ENCODE data around the gene CDH13.

- TF ChIP-seq REST (IDR thresholded peaks at IDR 0.05; ENCODE audit: insufficient read depth in 1 of 2, low read depth in 2 of 2, low read length in 2 of 2) (no peak), POLR2AphosphoS5 (IDR thresholded peaks at IDR 0.05; ENCODE audit: low read depth, low read length) (no peak), SIN3A (IDR thresholded peaks at IDR 0.05; ENCODE audit: borderline replicate concordance, insufficient read depth, low read length) (no peak), TAF1 (IDR thresholded peaks at IDR 0.05; ENCODE audit: borderline replicate concordance, insufficient read depth, low read length) (no peak), FOXP2 (optimal IDR thresholded peaks at IDR 0.05; ENCODE audit: borderline replicate concordance, extremely low read depth, extremely low read length, insufficient read depth) (no peak)
These were observed 394.3 kb downstream of the CDH13 start for GRCh38 chr16:83021045-83021444.
